22Rv1 (cell line): Measurements from ENCODE around the gene PAXX.

Experiments
- CTCF ChIP-seq: fragments of 450-650 bp; IDR thresholded peaks from 2 replicates; pipeline ENCODE4 v1.5.1; 2017; ENCODE audit warnings: mild to moderate bottlenecking
- ZFX ChIP-seq: fragments of 450-650 bp; IDR thresholded peaks from 2 replicates; pipeline ENCODE4 v1.6.1; 2017; ENCODE audit warnings: antibody characterized with exemption, borderline replicate concordance

GRCh38 chr9:136990242-136990911 is 1.8 kb upstream of the PAXX start:
- TF ChIP-seq CTCF = no peak
- TF ChIP-seq ZFX = no peak
